ENCODE results near the gene WWC1. TPM values are rescaled to one million over a fixed set of nuclear protein-coding genes. Genes with fewer than 3 reads are reported as not detected.

WWC1 gene
- total RNA-seq, 1 donor from 2014 or later = 48.6 TPM

GRCh38 chr5:168291964-168292785 lies 730 bp downstream of the WWC1 start:
- Mint-ChIP-seq H3K27ac (ENCODE audit: unreplicated experiment) (no peak overlapping the region), H3K9me3 (ENCODE audit: unreplicated experiment) (no peaks in the 10 kb centered on the region), H3K36me3 (ENCODE audit: low read depth, unreplicated experiment) (no peaks in the 10 kb centered on the region), H3K27me3 (ENCODE audit: low read depth, unreplicated experiment) (no peaks in the 10 kb centered on the region), H3K4me1 (ENCODE audit: low read depth, unreplicated experiment) (peaks cover 42% of the 10 kb centered on the region), H3K4me3 (ENCODE audit: unreplicated experiment) (peak overlapping the region; percentile 89)
- Histone ChIP-seq H3K9me3 (ENCODE audit: insufficient read depth, low read depth, low read length) (no peaks in the 10 kb centered on the region), H3K79me2 (ENCODE audit: insufficient read depth, low read length) (peaks cover 15% of the 10 kb centered on the region), H3K4me1 (ENCODE audit: insufficient read depth, low read length) (peaks cover 17% of the 10 kb centered on the region), H4K20me1 (ENCODE audit: insufficient read depth, low read length) (peaks cover 8% of the 10 kb centered on the region), H3K27me3 (ENCODE audit: insufficient read depth, low read length) (peaks cover 2% of the 10 kb centered on the region), H3K4me3 (ENCODE audit: insufficient read depth, low read depth, low read length) (peak overlapping the region; percentile 65), H3K36me3 (ENCODE audit: insufficient read depth, low read length) (no peaks in the 10 kb centered on the region), H3K4me2 (ENCODE audit: low read length) (peak overlapping the region; percentile 85), H3K9ac (ENCODE audit: low read length) (peak overlapping the region; percentile 20), H2AFZ (ENCODE audit: low read depth, low read length) (peak overlapping the region; percentile 64), H3K27ac (ENCODE audit: low read depth, low read length) (no peak overlapping the region)
- TF ChIP-seq CTCF (IDR thresholded peaks at IDR 0.05; ENCODE audit: insufficient read depth, low read depth, low read length) = no peak
- TF ChIP-seq EZH2 (IDR thresholded peaks at IDR 0.05; ENCODE audit: insufficient read depth, low read length) = peak; percentile 44
- DNase-seq (ENCODE audit: low read depth) = no peak
- FAIRE-seq = no peak

- no peak for FAIRE-seq
- H3K4me2 ChIP-seq (ENCODE audit: low read length) = peak overlapping the region; percentile 85
- H3K4me1 ChIP-seq (ENCODE audit: insufficient read depth, low read length) = peaks cover 17% of the 10 kb centered on the region
- H3K9me3 Mint-ChIP-seq (ENCODE audit: unreplicated experiment) = no peaks in the 10 kb centered on the region
- H3K9me3 ChIP-seq (ENCODE audit: insufficient read depth, low read depth, low read length) = no peaks in the 10 kb centered on the region
- H3K4me3 Mint-ChIP-seq (ENCODE audit: unreplicated experiment) = peak overlapping the region; percentile 89
- H3K27ac Mint-ChIP-seq (ENCODE audit: unreplicated experiment) = no peak overlapping the region
- H3K27ac ChIP-seq (ENCODE audit: low read depth, low read length) = no peak overlapping the region
- peaks cover 39% of the 10 kb centered on the region for H3K4me1 Mint-ChIP-seq (ENCODE audit: low read depth, unreplicated experiment)
- no peak for DNase-seq (ENCODE audit: low read depth)
- H3K27me3 Mint-ChIP-seq (ENCODE audit: low read depth, unreplicated experiment) = no peaks in the 10 kb centered on the region
- H3K4me3 ChIP-seq (ENCODE audit: insufficient read depth, low read depth, low read length) = peak overlapping the region; percentile 31
- H4K20me1 ChIP-seq (ENCODE audit: insufficient read depth, low read length) = peaks cover 8% of the 10 kb centered on the region
- no peaks in the 10 kb centered on the region for H3K36me3 Mint-ChIP-seq (ENCODE audit: low read depth, unreplicated experiment)
- peak overlapping the region; percentile 20 for H3K9ac ChIP-seq (ENCODE audit: low read length)
- no peaks in the 10 kb centered on the region for H3K36me3 ChIP-seq (ENCODE audit: insufficient read depth, low read length)
- peak overlapping the region; percentile 30 for H2AFZ ChIP-seq (ENCODE audit: low read depth, low read length)
- TF ChIP-seq CTCF (IDR thresholded peaks at IDR 0.05; ENCODE audit: insufficient read depth, low read depth, low read length) (no peak), EZH2 (IDR thresholded peaks at IDR 0.05; ENCODE audit: insufficient read depth, low read length) (no peak)
- H3K27me3 ChIP-seq (ENCODE audit: insufficient read depth, low read length) = no peaks in the 10 kb centered on the region
- peaks cover 15% of the 10 kb centered on the region for H3K79me2 ChIP-seq (ENCODE audit: insufficient read depth, low read length)
Observed at GRCh38 chr5:168292786-168293696, 1.6 kb downstream of the WWC1 start.
